Fibroblast of mammary gland (primary cell): ENCODE results near the gene AEBP2.

ENCODE experiments used
- DNase-seq: peaks from one replicate; pipeline ENCODE4 v3.0.0-alpha.2; 2010; ENCODE audit warnings: low read depth
- H3K4me3 ChIP-seq: 2 replicates; pipeline ENCODE4 v1.5.1; 2011; ENCODE audit warnings: low read depth, mild to moderate bottlenecking, low read length, moderate library complexity; ENCODE audit not compliant: control insufficient read depth
- TF ChIP-seq, protein P1 (sequence below): conservative IDR thresholded peaks from 2 replicates; pipeline ENCODE4 v1.5.1; 2011; ENCODE audit warnings: low read depth, low read length, inconsistent platforms; ENCODE audit not compliant: control insufficient read depth, insufficient read depth

Gene AEBP2

GRCh38 chr12:19444097-19444496 is 4.8 kb downstream of the AEBP2 start:
- H3K4me3 ChIP-seq: no peak overlapping the region
- TF ChIP-seq, protein P1, sequence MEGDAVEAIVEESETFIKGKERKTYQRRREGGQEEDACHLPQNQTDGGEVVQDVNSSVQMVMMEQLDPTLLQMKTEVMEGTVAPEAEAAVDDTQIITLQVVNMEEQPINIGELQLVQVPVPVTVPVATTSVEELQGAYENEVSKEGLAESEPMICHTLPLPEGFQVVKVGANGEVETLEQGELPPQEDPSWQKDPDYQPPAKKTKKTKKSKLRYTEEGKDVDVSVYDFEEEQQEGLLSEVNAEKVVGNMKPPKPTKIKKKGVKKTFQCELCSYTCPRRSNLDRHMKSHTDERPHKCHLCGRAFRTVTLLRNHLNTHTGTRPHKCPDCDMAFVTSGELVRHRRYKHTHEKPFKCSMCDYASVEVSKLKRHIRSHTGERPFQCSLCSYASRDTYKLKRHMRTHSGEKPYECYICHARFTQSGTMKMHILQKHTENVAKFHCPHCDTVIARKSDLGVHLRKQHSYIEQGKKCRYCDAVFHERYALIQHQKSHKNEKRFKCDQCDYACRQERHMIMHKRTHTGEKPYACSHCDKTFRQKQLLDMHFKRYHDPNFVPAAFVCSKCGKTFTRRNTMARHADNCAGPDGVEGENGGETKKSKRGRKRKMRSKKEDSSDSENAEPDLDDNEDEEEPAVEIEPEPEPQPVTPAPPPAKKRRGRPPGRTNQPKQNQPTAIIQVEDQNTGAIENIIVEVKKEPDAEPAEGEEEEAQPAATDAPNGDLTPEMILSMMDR: no peak
- DNase-seq: no peak

DNA sequence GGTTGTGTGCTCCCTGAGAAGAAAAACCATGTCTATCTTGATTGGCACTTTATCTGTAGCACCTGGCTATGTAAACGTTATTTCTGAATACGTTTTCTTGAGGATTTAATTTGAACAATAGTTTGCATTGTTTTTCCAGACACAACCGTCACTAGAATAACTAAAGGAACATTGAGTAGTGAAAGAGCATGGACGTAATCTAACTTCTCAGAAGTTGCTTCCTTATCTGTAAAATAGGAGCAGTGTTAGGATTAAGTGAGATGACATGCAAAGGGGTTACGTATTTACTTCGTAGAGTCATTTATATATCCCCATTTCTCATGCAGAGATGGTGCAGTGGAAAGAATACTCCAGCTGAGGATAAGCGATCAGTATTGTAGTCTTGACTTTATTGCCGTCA is 8.1 kb downstream of the AEBP2 start:
- no peak for DNase-seq
- TF ChIP-seq, protein P1: no peak
- no peak overlapping the region for H3K4me3 ChIP-seq

DNA sequence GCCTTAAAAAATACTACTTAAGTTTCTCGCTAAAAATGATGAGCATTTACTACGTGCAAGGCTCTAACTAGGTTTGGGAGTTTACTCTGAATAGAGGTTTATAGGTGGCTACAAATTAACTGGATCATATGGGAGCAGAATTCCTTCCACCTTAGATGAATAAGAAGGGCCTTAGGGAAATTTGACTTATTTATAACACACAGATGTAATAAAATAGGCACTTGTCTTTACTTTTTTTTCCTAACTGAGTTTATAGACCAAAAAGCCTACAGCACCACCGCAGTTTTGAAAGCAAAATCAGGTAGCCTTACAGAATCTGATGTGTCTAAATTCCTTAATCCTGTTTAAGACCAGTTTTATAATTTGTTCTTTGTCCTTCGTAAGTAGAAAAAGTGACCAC is 10.5 kb downstream of the AEBP2 start:
- no peak for DNase-seq
- H3K4me3 ChIP-seq: no peak overlapping the region
- TF ChIP-seq, protein P1: no peak

DNA sequence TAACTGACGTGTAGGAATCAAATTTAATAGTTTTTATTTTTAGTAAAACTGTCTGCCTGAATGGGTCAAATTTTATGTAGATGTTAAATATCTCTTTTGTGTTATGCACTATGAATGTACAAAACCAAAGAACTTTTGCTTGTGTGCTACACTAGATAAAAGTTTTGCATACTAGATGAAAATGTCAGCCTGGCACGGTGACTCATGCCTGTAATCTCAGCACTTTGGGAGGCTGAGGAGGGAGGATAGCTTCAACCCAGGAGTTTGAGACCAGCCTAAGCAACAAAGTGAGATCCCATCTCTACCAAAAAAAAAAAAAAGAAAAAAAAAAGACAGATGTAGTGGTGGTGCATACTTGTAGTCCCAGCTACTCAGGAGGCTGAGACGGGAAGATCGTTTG is 11.1 kb downstream of the AEBP2 start:
- TF ChIP-seq, protein P1: no peak
- no peak overlapping the region for H3K4me3 ChIP-seq
- no peak for DNase-seq

DNA sequence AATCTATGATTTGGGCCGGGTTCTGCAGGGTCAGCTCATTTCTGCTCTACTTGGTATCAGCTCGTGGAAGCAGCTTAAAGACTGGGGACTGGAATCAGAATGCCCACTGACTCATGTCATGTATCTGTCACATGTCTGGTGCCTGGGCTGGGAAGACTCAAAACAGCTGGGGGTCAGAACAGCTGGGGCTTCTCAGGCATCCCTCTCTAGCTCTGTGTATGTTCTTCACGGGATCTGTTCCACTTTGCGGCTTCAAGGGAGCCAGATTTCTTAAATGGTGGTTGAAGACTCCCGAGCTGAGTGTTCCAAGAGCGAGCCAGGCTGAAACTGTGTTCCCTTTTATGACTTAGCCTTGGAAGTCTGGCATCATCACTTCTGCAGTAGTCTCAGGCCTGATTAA is 11.9 kb downstream of the AEBP2 start:
- no peak for DNase-seq
- TF ChIP-seq, protein P1: no peak
- no peak overlapping the region for H3K4me3 ChIP-seq

- DNase-seq: no peak
- TF ChIP-seq, protein P1: no peak
- no peak overlapping the region for H3K4me3 ChIP-seq
These were observed 14.7 kb downstream of the AEBP2 start for GRCh38 chr12:19453961-19454360.

DNA sequence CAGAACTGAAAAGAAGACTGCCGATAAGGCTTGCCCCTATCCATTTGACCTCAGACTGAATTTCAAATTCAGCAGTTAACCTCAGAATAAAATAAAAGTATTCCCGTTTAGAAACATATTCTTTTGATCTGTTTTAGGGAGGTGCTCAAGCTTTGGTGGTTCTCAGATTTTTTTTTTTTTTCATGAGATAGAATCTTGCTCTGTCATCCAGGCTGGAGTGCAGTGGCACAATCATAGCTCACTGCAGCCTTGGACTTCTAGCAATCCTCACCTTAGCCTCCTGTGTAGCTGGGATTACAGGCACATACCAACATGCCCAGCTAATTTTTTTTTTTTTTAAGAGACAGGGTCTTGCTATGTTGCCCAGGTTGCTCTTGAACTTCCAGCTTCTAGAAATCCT is 15.5 kb downstream of the AEBP2 start:
- H3K4me3 ChIP-seq: no peak overlapping the region
- TF ChIP-seq, protein P1: no peak
- DNase-seq: no peak
